Mucosa of rectum (tissue), 2 donors: ENCODE data around the gene EEA1.
"Not testable (repeated sequence)": the region's sequence is repeated elsewhere in the genome, so short reads cannot be mapped to it uniquely, and the experiment has no call there.

Experiments
- H3K27ac ChIP-seq, 2 donors: one replicate each; pipeline ENCODE4 v1.7.0; 2013; ENCODE audit warnings: inconsistent platforms in 2 of 2, low read depth in 2 of 2, low read length in 2 of 2
- H3K27me3 ChIP-seq, 2 donors: one replicate each; pipeline ENCODE4 v1.7.0; 2013; ENCODE audit warnings: low read length in 2 of 2; ENCODE audit not compliant: control insufficient read depth in 2 of 2, insufficient read depth in 2 of 2
- H3K36me3 ChIP-seq, 2 donors: one replicate each; pipeline ENCODE4 v1.7.0; 2013; ENCODE audit warnings: low read length in 2 of 2; ENCODE audit not compliant: control insufficient read depth in 2 of 2, insufficient read depth in 2 of 2
- H3K4me1 ChIP-seq, 2 donors: one replicate each; pipeline ENCODE4 v1.7.0; 2013; ENCODE audit warnings: low read length in 2 of 2, mild to moderate bottlenecking in 1 of 2; ENCODE audit not compliant: control insufficient read depth in 2 of 2, insufficient read depth in 2 of 2
- H3K4me3 ChIP-seq, 2 donors: one replicate each; pipeline ENCODE4 v1.7.0; 2013; ENCODE audit warnings: low read length in 2 of 2
- H3K9ac ChIP-seq, 2 donors: one replicate each; pipeline ENCODE4 v1.7.0; 2013; ENCODE audit warnings: low read length in 2 of 2, low read depth in 1 of 2, mild to moderate bottlenecking in 1 of 2
- H3K9me3 ChIP-seq, 2 donors: one replicate each; pipeline ENCODE4 v1.7.0; 2013; ENCODE audit warnings: low read length in 2 of 2; ENCODE audit not compliant: control insufficient read depth in 2 of 2
- donor health status: healthy.
- donor health status: Normal muscosa, but diverticular disease.

EEA1 gene

DNA sequence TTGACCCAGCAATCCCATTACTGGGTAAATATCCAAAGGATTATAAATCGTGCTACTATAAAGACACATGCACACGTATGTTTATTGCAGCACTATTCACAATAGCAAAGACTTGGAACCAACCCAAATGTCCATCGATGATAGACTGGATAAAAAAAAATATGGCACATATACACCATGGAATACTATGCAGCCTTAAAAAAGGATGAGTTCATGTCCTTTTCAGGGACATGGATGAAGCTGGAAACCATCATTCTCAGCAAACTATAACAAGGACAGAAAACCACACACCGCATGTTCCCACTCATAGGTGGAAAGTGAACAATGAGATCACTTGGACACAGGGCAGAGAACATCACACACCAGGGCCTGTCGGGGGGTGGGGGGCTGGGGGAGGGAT is 134.7 kb downstream of the EEA1 start:
- H3K27me3 ChIP-seq, H3K9me3 ChIP-seq, H3K36me3 ChIP-seq, H3K4me3 ChIP-seq, H3K4me1 ChIP-seq, H3K27ac ChIP-seq, H3K9ac ChIP-seq: not testable (repeated sequence)

DNA sequence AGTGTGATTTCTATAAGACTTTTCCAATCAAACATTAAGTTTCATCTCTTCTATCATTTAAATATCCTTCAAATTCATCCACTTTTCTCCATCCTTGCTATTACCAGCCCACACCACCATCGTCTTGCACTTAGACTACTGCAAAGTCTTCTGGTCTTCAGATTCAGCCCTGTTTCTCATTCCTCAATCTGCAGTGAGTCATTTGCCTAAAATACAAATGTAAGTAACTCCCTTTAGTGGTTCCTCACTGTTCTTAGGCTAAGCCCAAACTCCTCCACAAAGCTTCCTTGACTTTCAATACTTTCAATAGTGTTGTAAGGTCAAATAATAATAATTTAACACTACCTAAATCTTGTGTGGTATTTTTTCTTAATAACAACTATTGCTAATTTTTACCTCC is 143.1 kb downstream of the EEA1 start:
- Histone ChIP-seq H3K27me3 (no peaks in the 10 kb centered on the region), H3K27ac (no peak overlapping the region), H3K36me3 (peaks cover 7 to 12% of the 10 kb centered on the region in 2 donors), H3K9ac (no peak overlapping the region), H3K4me3 (no peak overlapping the region), H3K4me1 (no peaks in the 10 kb centered on the region), H3K9me3 (no peaks in the 10 kb centered on the region)

GRCh38 chr12:92785563-92785950 is 143.5 kb downstream of the EEA1 start:
- no peak overlapping the region for H3K9ac ChIP-seq
- H3K9me3 ChIP-seq: no peaks in the 10 kb centered on the region
- H3K4me1 ChIP-seq: no peaks in the 10 kb centered on the region
- peaks cover 7 to 12% of the 10 kb centered on the region in 2 donors for H3K36me3 ChIP-seq
- no peak overlapping the region for H3K27ac ChIP-seq
- H3K27me3 ChIP-seq: no peaks in the 10 kb centered on the region
- no peak overlapping the region for H3K4me3 ChIP-seq

DNA sequence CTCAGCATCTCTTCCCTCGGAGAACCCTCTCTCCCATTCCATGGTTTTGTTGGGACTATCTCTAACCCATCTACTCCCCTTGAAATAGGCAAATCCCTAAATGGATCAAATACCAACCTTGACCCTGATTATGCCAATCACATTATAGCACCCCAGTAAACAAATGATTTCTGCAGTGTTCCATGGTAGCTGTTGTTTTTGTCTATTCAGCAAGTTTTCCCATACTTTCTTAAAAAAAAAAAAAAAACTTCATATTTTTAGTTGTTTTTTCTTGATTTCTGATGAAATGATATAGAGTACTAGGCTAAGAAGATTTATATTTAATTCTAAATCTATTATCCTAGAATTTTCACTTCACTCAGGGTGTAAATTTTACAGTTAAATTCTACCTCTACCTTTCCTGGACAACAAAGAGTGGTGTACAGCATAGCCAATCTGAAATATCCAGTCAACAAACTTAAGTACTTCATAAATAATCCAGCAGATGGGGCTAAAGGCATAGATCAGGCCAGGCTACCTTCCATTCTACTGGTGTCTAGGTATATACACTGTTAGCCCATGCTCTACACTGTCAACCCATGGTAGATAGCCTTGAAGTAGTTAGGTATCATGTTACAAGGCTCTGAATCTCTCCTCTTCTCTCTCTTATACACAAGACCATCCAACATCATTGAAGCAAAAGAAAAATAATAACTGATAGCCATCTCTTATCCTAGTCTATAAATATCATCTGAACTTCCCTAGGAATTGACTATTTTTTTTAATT is 144.1 kb downstream of the EEA1 start:
- H3K4me1 ChIP-seq: no peaks in the 10 kb centered on the region
- no peaks in the 10 kb centered on the region for H3K27me3 ChIP-seq
- H3K36me3 ChIP-seq: peaks cover 7 to 12% of the 10 kb centered on the region in 2 donors
- no peak overlapping the region for H3K9ac ChIP-seq
- H3K9me3 ChIP-seq: no peaks in the 10 kb centered on the region
- H3K4me3 ChIP-seq: no peak overlapping the region
- no peak overlapping the region for H3K27ac ChIP-seq

GRCh38 chr12:92784356-92784755 is 144.7 kb downstream of the EEA1 start:
- Histone ChIP-seq H3K9ac (no peak overlapping the region), H3K9me3 (no peaks in the 10 kb centered on the region), H3K4me1 (no peaks in the 10 kb centered on the region), H3K4me3 (no peak overlapping the region), H3K36me3 (peaks cover 7 to 9% of the 10 kb centered on the region in 2 donors), H3K27me3 (no peaks in the 10 kb centered on the region), H3K27ac (no peak overlapping the region)

- no peaks in the 10 kb centered on the region for H3K27me3 ChIP-seq
- no peaks in the 10 kb centered on the region for H3K4me1 ChIP-seq
- H3K9ac ChIP-seq: no peak overlapping the region
- no peak overlapping the region for H3K27ac ChIP-seq
- no peak overlapping the region for H3K4me3 ChIP-seq
- H3K36me3 ChIP-seq: peaks cover 35% of the 10 kb centered on the region in 2 donors
- H3K9me3 ChIP-seq: no peaks in the 10 kb centered on the region
Measured at GRCh38 chr12:92779902-92780301, 149.2 kb downstream of the EEA1 start.

DNA sequence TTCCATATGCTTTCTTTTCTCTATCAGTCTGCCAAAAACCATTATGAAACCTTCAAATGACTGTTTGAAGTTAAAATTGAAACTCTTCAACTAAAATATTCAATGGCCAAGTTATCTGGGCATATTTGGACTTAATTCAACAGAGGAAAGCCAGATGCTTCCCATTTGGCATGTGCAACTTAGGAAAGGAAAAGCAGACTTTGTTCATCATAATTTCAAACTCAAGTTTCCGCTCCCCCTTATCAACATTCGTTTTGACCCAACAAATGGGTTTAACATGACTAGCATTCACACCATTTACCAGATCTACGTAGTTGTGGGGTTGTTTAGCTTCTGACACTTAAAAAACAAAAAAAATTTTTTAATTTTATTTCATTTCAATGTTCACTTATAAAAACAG is 150.6 kb downstream of the EEA1 start:
- Histone ChIP-seq H3K4me3 (no peak overlapping the region), H3K4me1 (no peaks in the 10 kb centered on the region), H3K9me3 (no peaks in the 10 kb centered on the region), H3K9ac (no peak overlapping the region), H3K27ac (no peak overlapping the region), H3K27me3 (no peaks in the 10 kb centered on the region), H3K36me3 (peaks cover 35% of the 10 kb centered on the region in 2 donors)

- no peaks in the 10 kb centered on the region for H3K4me1 ChIP-seq
- peaks cover 27 to 28% of the 10 kb centered on the region in 2 donors for H3K36me3 ChIP-seq
- H3K9ac ChIP-seq: no peak overlapping the region
- H3K4me3 ChIP-seq: no peak overlapping the region
- no peak overlapping the region for H3K27ac ChIP-seq
- H3K9me3 ChIP-seq: no peaks in the 10 kb centered on the region
- H3K27me3 ChIP-seq: no peaks in the 10 kb centered on the region
Measured at GRCh38 chr12:92775416-92775815, 153.7 kb downstream of the EEA1 start.

GRCh38 chr12:92771001-92771400 is 158.1 kb downstream of the EEA1 start:
- H3K4me1 ChIP-seq: no peaks in the 10 kb centered on the region
- no peak overlapping the region for H3K4me3 ChIP-seq
- H3K36me3 ChIP-seq: peaks cover 3 to 4% of the 10 kb centered on the region in 2 donors
- no peak overlapping the region for H3K9ac ChIP-seq
- no peak overlapping the region for H3K27ac ChIP-seq
- no peaks in the 10 kb centered on the region for H3K9me3 ChIP-seq
- H3K27me3 ChIP-seq: no peaks in the 10 kb centered on the region

DNA sequence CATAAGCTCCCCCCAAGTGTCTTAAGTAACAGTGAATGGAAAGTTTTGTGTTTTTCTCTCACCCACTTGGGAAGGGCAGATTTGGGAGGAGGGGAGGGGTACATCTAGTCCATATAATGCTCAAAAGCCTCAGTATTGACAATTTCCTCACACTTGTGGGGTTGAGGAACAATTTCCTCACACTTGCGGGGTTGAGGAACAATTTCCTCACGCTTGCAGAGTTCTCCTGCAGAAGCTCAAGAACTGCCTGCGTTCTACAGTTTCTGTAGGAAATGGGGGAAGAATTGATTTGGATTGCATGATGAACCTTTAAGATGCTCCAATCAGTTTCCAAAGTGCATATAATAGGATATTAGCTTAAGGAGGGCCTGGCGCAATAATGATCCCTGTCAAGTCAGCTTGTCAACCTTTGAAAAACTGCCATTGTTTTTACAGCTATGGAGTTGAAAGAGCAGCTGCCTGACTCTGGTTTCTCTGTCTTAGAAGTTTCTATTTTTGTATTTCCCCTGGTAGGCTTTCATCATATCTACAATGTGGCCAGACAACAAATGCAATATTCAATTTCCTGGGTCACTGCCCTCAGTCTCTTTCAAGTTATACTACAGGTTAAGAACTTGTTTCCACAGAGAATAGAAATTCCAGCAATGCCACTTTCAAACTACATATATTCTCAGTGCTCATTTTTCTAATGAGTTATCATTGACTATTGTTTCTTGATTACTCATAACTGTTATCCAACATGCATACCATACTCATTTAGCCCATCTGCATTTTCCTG is 159.8 kb downstream of the EEA1 start:
- no peaks in the 10 kb centered on the region for H3K4me1 ChIP-seq
- no peaks in the 10 kb centered on the region for H3K27me3 ChIP-seq
- H3K27ac ChIP-seq: peak overlapping the region in 1 of 2 donors; percentile 35
- H3K36me3 ChIP-seq: no peaks in the 10 kb centered on the region
- no peak overlapping the region for H3K9ac ChIP-seq
- H3K4me3 ChIP-seq: no peak overlapping the region
- no peaks in the 10 kb centered on the region for H3K9me3 ChIP-seq
